ENCODE data around the gene TMEM92.
A peak's percentile ranks its signal among the peaks of the same experiment; 100 is the strongest.
"Not testable (repeated sequence)": the region's sequence is repeated elsewhere in the genome, so short reads cannot be mapped to it uniquely, and the experiment has no call there.

The TMEM92 gene

GRCh38 chr17:50276588-50277356 lies 2.5 kb downstream of the TMEM92 start:
- no peak for DNase-seq

- no peak for DNase-seq
These were observed 3.1 kb downstream of the TMEM92 start for GRCh38 chr17:50277357-50277754.

GRCh38 chr17:50278526-50279180 lies 4.4 kb downstream of the TMEM92 start:
- no peak for DNase-seq

GRCh38 chr17:50279181-50279526 lies 4.9 kb downstream of the TMEM92 start:
- no peak for DNase-seq

- DNase-seq, result no peak
These were observed 5.4 kb downstream of the TMEM92 start for GRCh38 chr17:50279639-50280038.

GRCh38 chr17:50280068-50280467 lies 5.8 kb downstream of the TMEM92 start:
- peak; percentile 16 for DNase-seq

- no peak for DNase-seq
These were observed 6.7 kb downstream of the TMEM92 start for GRCh38 chr17:50280801-50281441.

GRCh38 chr17:50281739-50282401 lies 7.6 kb downstream of the TMEM92 start:
- no peak for DNase-seq

- DNase-seq, result no peak
These were observed 9.0 kb downstream of the TMEM92 start for GRCh38 chr17:50283246-50283645.

- DNase-seq, result no peak
These were observed 9.4 kb downstream of the TMEM92 start for GRCh38 chr17:50283714-50284113.

GRCh38 chr17:50285941-50286340 lies 11.7 kb downstream of the TMEM92 start:
- DNase-seq, result no peak

- not testable (repeated sequence) for DNase-seq
These were observed 13.0 kb downstream of the TMEM92 start for GRCh38 chr17:50287302-50287701.

- no peak for DNase-seq
These were observed 14.0 kb downstream of the TMEM92 start for GRCh38 chr17:50288306-50288705.

GRCh38 chr17:50289278-50289677 lies 15.0 kb downstream of the TMEM92 start:
- no peak for DNase-seq

- no peak for DNase-seq
These were observed 15.9 kb downstream of the TMEM92 start for GRCh38 chr17:50289991-50290702.

- DNase-seq, result no peak
These were observed 16.7 kb downstream of the TMEM92 start for GRCh38 chr17:50290933-50291332.

- DNase-seq, result no peak
These were observed 18.2 kb downstream of the TMEM92 start for GRCh38 chr17:50292465-50292864.

- DNase-seq, result no peak
These were observed 20.8 kb downstream of the TMEM92 start for GRCh38 chr17:50295021-50295420.

GRCh38 chr17:50297407-50297865 lies 23.2 kb downstream of the TMEM92 start:
- peak; percentile 32 for DNase-seq

- no peak for DNase-seq
These were observed 23.8 kb downstream of the TMEM92 start for GRCh38 chr17:50298018-50298417.

- DNase-seq, result no peak
These were observed 25.5 kb downstream of the TMEM92 start for GRCh38 chr17:50299776-50300175.

- DNase-seq, result not testable (repeated sequence)
These were observed 26.6 kb downstream of the TMEM92 start for GRCh38 chr17:50300824-50301223.
